ENCODE measurements around the gene FNDC11. TPM values are rescaled to one million over a fixed set of nuclear protein-coding genes. Genes with fewer than 3 reads are reported as not detected.
A peak's percentile ranks its signal among the peaks of the same experiment; 100 is the strongest.

Gene FNDC11
- total and polyA plus RNA-seq, 8 donors: 0.06 to 0.35 (median 0.17) TPM; not detected in 2

- H3K27ac ChIP-seq: no peak overlapping the region
- DNase-seq (peak in 1 of 6 donors; percentile 73), FAIRE-seq (no peak), ATAC-seq (no peak)
- 66 to 77% methylated on average over 34 to 39 of the region's 39 CpGs for WGBS, 2 donors
- H3K4me1 ChIP-seq: peaks cover 0 to 7% (median 0%) of the 10 kb centered on the region in 3 donors
- TF ChIP-seq CTCF (IDR thresholded peaks at IDR 0.05): no peak
- intact Hi-C loops (cut with DNase I): no loop called here
- H3K9me3 ChIP-seq: no peaks in the 10 kb centered on the region
- no peak overlapping the region for H3K4me3 ChIP-seq
- H3K36me3 ChIP-seq: no peaks in the 10 kb centered on the region
- H3K27me3 ChIP-seq: no peaks in the 10 kb centered on the region
Measured at GRCh38 chr20:63529861-63530787, 23.8 kb upstream of the FNDC11 start.

GRCh38 chr20:63530788-63531160 is 23.2 kb upstream of the FNDC11 start:
- FAIRE-seq (no peak), ATAC-seq (no peak), DNase-seq (peak in 1 of 6 donors; percentile 42)
- Histone ChIP-seq H3K36me3 (no peaks in the 10 kb centered on the region), H3K9me3 (no peaks in the 10 kb centered on the region), H3K27me3 (no peaks in the 10 kb centered on the region), H3K4me3 (no peak overlapping the region), H3K4me1 (peaks cover 0 to 7% (median 0%) of the 10 kb centered on the region in 3 donors), H3K27ac (no peak overlapping the region)
- TF ChIP-seq CTCF (IDR thresholded peaks at IDR 0.05): no peak
- 50 to 55% methylated on average over 14 of the region's 14 CpGs for WGBS, 2 donors
- intact Hi-C loops (cut with DNase I): no loop called here

- DNase-seq (peak in 1 of 6 donors; percentile 10), FAIRE-seq (no peak), ATAC-seq (no peak)
- Histone ChIP-seq H3K4me3 (no peak overlapping the region), H3K27ac (no peak overlapping the region), H3K4me1 (peaks cover 0 to 7% (median 0%) of the 10 kb centered on the region in 3 donors), H3K9me3 (no peaks in the 10 kb centered on the region), H3K27me3 (no peaks in the 10 kb centered on the region), H3K36me3 (no peaks in the 10 kb centered on the region)
- 76 to 86% methylated on average over 27 of the region's 27 CpGs for WGBS, 2 donors
- intact Hi-C loops (cut with DNase I): no loop called here
- no peak for TF ChIP-seq CTCF (IDR thresholded peaks at IDR 0.05)
Measured at GRCh38 chr20:63531686-63532448, 22.1 kb upstream of the FNDC11 start.

- no peak for TF ChIP-seq CTCF (IDR thresholded peaks at IDR 0.05)
- peak in 1 of 6 donors; percentile 76 for DNase-seq
- H3K27ac ChIP-seq: no peak overlapping the region
- ATAC-seq: no peak
- no peaks in the 10 kb centered on the region for H3K27me3 ChIP-seq
- no peak for FAIRE-seq
- H3K36me3 ChIP-seq: no peaks in the 10 kb centered on the region
- H3K4me1 ChIP-seq: peaks cover 0 to 7% (median 0%) of the 10 kb centered on the region in 3 donors
- no peaks in the 10 kb centered on the region for H3K9me3 ChIP-seq
- H3K4me3 ChIP-seq: no peak overlapping the region
- WGBS, 2 donors: 73 to 81% methylated on average over 23 to 24 of the region's 24 CpGs
- intact Hi-C loops (cut with DNase I): no loop called here
Measured at GRCh38 chr20:63532449-63532971, 21.4 kb upstream of the FNDC11 start.
